Heart left ventricle (tissue), 16 donors: ENCODE data around the gene PMM2. TPM values are rescaled to one million over a fixed set of nuclear protein-coding genes. Genes with fewer than 3 reads are reported as not detected.
A peak's percentile ranks its signal among the peaks of the same experiment; 100 is the strongest.
"Not testable (repeated sequence)": the region's sequence is repeated elsewhere in the genome, so short reads cannot be mapped to it uniquely, and the experiment has no call there.

Experiments
- ATAC-seq, 4 donors: fragments of 200-7000 bp; cut with Tn5 transposase; one replicate each; pipeline ENCODE4 v1.9.1; 2020 to 2022; ENCODE audit warnings: moderate library complexity in 4 of 4, mild to moderate bottlenecking in 3 of 4, moderate number of reproducible peaks in 1 of 4
- DNase-seq, 5 donors: peaks; one replicate each; pipeline ENCODE4 v3.0.0-alpha.2; 2020
- H3K27ac ChIP-seq, 12 donors: fragments of 200-600 bp; sonication (generic) in 4 of 12; one replicate each; pipeline versions ENCODE4 v1.5.0 to v1.8.0; 2016 to 2022; ENCODE audit warnings: mild to moderate bottlenecking in 2 of 12
- H3K27me3 ChIP-seq, 9 donors: fragments of 200-600 bp; sonication (generic) in 2 of 9; one replicate each; pipeline versions ENCODE4 v1.5.1 to v1.8.0; 2016 to 2022; ENCODE audit warnings: mild to moderate bottlenecking in 3 of 9
- H3K36me3 ChIP-seq, 9 donors: fragments of 200-600 bp; sonication (generic) in 2 of 9; one replicate each; pipeline versions ENCODE4 v1.5.0 to v1.8.0; 2018 to 2022; ENCODE audit warnings: mild to moderate bottlenecking in 2 of 9
- H3K4me1 ChIP-seq, 12 donors: fragments of 200-600 bp; sonication (generic) in 4 of 12; one replicate each; pipeline versions ENCODE4 v1.5.0 to v1.8.0; 2016 to 2022; ENCODE audit warnings: mild to moderate bottlenecking in 3 of 12
- H3K4me3 ChIP-seq, 12 donors: fragments of 200-600 bp; sonication (generic) in 4 of 12; one replicate each; pipeline versions ENCODE4 v1.5.0 to v1.8.0; 2017 to 2022; ENCODE audit warnings: mild to moderate bottlenecking in 9 of 12, moderate library complexity in 4 of 12
- H3K9me3 ChIP-seq, 12 donors: fragments of 200-600 bp; sonication (generic) in 4 of 12; one replicate each; pipeline versions ENCODE4 v1.5.0 to v1.8.0; 2016 to 2022; ENCODE audit warnings: mild to moderate bottlenecking in 1 of 12
- POLR2A ChIP-seq, 2 donors: fragments of 450-650 bp; IDR thresholded peaks; one replicate each; pipeline ENCODE4 v1.6.1; 2017; ENCODE audit warnings: antibody characterized with exemption in 2 of 2, mild to moderate bottlenecking in 2 of 2, moderate library complexity in 2 of 2
- WGBS, 4 donors: extraction: QIAGEN DNeasy Blood & Tissue Kit in 2 of 4; methylation state at CpG; one replicate each; pipeline versions ENCODE4 v1.1.5 to v1.1.7; 2013 to 2018; 5-methylcytosine and 5-hydroxymethylcytosine counted together
- intact Hi-C, 10 donors: fragments of 100-400 bp; cut with DNase I; formaldehyde crosslinking; loops; one replicate each; pipeline versions ENCODE4 v1.11.1 to v1.14.2; 2022
- polyA plus RNA-seq, 2 donors: library from polyadenylated mRNA; stranded (reverse); fragments of 200-250 nt; gene quantifications; one replicate each; pipeline ENCODE4 v1.2.3, GENCODE V29; 2013
- total RNA-seq, 9 donors: library from RNA; depleted of rRNA in 2 of 9; stranded (reverse); fragments of >200 nt in 2 of 9; fragmentation: NEBNext Ultra II Directional in 3 of 9; extraction: Animal tissue kit (Norgen Biotek cat#: 25700) in 3 of 9; gene quantifications; one replicate each; pipeline versions ENCODE4 v1.1.0 to v1.2.4, GENCODE V29; 2016 to 2023
- TF ChIP-seq, protein P1 (sequence below), 12 donors: fragments of 200-600 bp; sonication (generic) in 4 of 12; IDR thresholded peaks; one replicate each; pipeline versions ENCODE4 v1.5.0 to v1.8.0; 2018 to 2022; ENCODE audit warnings: antibody characterized with exemption in 12 of 12, mild to moderate bottlenecking in 5 of 12
- donor health status: ischemic (EF 13 %, LVEDD 7.1; RV severe dilation, severe dysfunction).
- donor health status: healthy with polysubstance abuse.
- donor health status: DM: no; HTN: yes; CAD: no.
- donor health status: DM: no; HTN: no; CAD: no.
- donor health status: ischemic (EF 25% LVEDD 6.9; RV normal size, moderate dysfunction).
- donor health status: ischemic (EF 25% LVEDD 5.7; RV mildly dilated, moderate dysfunction).
- donor health status: healthy.
- donor health status: DM: yes; HTN: yes; CAD: no.
- donor health status: ischemic (EF 35%, LVEDD 5.7; RV mildly dilated, moderate dysfunction).
- donor health status: nonischemic (EF 11% LVEDD 7.7; RV severe dilation, severe dysfunction).
- donor health status: DM: yes; HTN: yes; CAD: no.
- donor health status: PGD.
- donor health status: ischemic (EF 29% LVEDD 5.4; RV normal size, mild dysfunction).
- donor health status: nonischemic (EF 23%, LVEDD 6.1; RV moderate dilation, normal function).

PMM2 gene
- total and polyA plus RNA-seq, 11 donors, result 9.8 to 29.4 (median 13.4) TPM

- no peak for ATAC-seq
- Histone ChIP-seq H3K4me1 (peaks cover 0 to 13% (median 0%) of the 10 kb centered on the region in 12 donors), H3K27ac (no peak overlapping the region), H3K9me3 (no peaks in the 10 kb centered on the region), H3K36me3 (peaks cover 0 to 45% (median 28%) of the 10 kb centered on the region in 9 donors), H3K27me3 (no peaks in the 10 kb centered on the region), H3K4me3 (no peak overlapping the region)
- intact Hi-C loops, result no loop called here
- TF ChIP-seq, protein P1, sequence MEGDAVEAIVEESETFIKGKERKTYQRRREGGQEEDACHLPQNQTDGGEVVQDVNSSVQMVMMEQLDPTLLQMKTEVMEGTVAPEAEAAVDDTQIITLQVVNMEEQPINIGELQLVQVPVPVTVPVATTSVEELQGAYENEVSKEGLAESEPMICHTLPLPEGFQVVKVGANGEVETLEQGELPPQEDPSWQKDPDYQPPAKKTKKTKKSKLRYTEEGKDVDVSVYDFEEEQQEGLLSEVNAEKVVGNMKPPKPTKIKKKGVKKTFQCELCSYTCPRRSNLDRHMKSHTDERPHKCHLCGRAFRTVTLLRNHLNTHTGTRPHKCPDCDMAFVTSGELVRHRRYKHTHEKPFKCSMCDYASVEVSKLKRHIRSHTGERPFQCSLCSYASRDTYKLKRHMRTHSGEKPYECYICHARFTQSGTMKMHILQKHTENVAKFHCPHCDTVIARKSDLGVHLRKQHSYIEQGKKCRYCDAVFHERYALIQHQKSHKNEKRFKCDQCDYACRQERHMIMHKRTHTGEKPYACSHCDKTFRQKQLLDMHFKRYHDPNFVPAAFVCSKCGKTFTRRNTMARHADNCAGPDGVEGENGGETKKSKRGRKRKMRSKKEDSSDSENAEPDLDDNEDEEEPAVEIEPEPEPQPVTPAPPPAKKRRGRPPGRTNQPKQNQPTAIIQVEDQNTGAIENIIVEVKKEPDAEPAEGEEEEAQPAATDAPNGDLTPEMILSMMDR (IDR thresholded peaks at IDR 0.05), result no peak
- no peak for TF ChIP-seq POLR2A (IDR thresholded peaks at IDR 0.05)
- DNase-seq, result no peak
- WGBS, 4 donors, result 75 to 91% (median 85%) methylated on average over 16 of the region's 16 CpGs
These were observed 35.1 kb downstream of the PMM2 start for GRCh38 chr16:8832717-8833105.

GRCh38 chr16:8836797-8837196 lies 39.2 kb downstream of the PMM2 start:
- H3K27ac ChIP-seq, intact Hi-C loops, H3K27me3 ChIP-seq, DNase-seq, ATAC-seq, H3K4me3 ChIP-seq, H3K9me3 ChIP-seq: not testable (repeated sequence)
- 89 to 96% (median 92%) methylated on average over 7 of the region's 7 CpGs for WGBS, 4 donors
- H3K36me3 ChIP-seq, result peaks cover 0 to 10% (median 6%) of the 10 kb centered on the region in 9 donors
- peaks cover 0 to 13% (median 0%) of the 10 kb centered on the region in 12 donors for H3K4me1 ChIP-seq

DNA sequence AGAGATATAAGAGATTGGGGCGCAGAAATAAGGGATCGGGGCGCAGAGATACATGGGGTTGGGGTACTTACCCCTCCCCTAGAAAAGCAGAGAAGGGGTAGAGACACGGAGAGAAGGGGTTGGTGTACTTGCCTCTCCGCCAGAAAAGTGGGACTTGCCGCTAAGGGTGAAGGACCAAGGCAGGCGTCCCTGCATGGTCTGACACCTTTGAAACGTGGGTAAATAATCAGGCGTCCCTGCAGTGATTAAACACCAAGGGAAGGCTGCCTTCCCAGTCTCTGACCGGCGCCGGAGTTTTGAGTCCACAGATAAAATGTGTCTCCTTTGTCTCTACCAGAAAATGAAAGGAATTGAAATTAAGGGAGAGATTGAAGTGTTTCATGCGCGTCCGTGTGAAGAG lies 40.0 kb downstream of the PMM2 start:
- H3K36me3 ChIP-seq, H3K9me3 ChIP-seq, H3K27ac ChIP-seq, ATAC-seq, H3K4me3 ChIP-seq, intact Hi-C loops, DNase-seq, H3K27me3 ChIP-seq: not testable (repeated sequence)
- H3K4me1 ChIP-seq, result peaks cover 0 to 13% (median 0%) of the 10 kb centered on the region in 12 donors
- 83 to 92% (median 90%) methylated on average over 15 of the region's 15 CpGs for WGBS, 4 donors

GRCh38 chr16:8842016-8842415 lies 44.4 kb downstream of the PMM2 start:
- WGBS, 4 donors, result 52 to 70% (median 60%) methylated on average over 4 of the region's 4 CpGs
- not testable (repeated sequence) for H3K9me3 ChIP-seq, ATAC-seq, H3K36me3 ChIP-seq, H3K4me1 ChIP-seq, H3K27me3 ChIP-seq, DNase-seq
- Histone ChIP-seq H3K27ac (peak overlapping the region in 9 of 12 donors; percentile 38 to 80 (median 55)), H3K4me3 (peak overlapping the region in 10 of 12 donors; percentile 12 to 45 (median 34))
- intact Hi-C loops, result loop anchor here in 1 of 10 donors (2.0 kb wide), 1 partner anchor 27 kb away; the partner anchor contains the start of gene CARHSP1

DNA sequence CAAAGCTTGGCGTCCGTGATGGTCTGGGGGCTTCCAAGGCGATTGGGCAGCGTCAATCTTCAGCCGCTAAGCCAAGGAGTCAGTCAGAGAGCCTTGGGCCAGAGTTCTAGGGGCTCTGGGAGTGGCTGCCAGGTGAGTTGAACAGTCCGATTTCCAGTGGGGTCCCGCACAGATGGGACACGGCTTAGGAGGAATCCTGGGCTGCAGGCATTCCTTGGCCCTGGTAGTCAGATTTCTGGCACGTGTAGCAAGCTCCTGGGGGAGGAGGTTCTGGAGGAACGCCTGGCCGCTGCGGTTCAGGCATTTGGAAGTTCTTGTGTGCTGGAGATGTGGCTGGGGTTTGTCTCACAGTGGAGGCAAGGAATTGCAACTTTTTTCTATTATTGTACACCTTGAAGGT lies 45.7 kb downstream of the PMM2 start:
- not testable (repeated sequence) for H3K9me3 ChIP-seq, H3K4me1 ChIP-seq, ATAC-seq, DNase-seq, H3K27me3 ChIP-seq
- Histone ChIP-seq H3K27ac (peak overlapping the region in 3 of 12 donors; percentile 54 to 80 (median 54)), H3K36me3 (peaks cover 0 to 16% (median 9%) of the 10 kb centered on the region in 9 donors), H3K4me3 (peak overlapping the region in 11 of 12 donors; percentile 6 to 45 (median 35))
- WGBS, 4 donors, result 58 to 78% (median 68%) methylated on average over 5 to 12 of the region's 12 CpGs
- intact Hi-C loops, result loop anchor here in 1 of 10 donors (2.0 kb wide), 1 partner anchor 26 kb away; the partner anchor contains the start of gene CARHSP1

DNA sequence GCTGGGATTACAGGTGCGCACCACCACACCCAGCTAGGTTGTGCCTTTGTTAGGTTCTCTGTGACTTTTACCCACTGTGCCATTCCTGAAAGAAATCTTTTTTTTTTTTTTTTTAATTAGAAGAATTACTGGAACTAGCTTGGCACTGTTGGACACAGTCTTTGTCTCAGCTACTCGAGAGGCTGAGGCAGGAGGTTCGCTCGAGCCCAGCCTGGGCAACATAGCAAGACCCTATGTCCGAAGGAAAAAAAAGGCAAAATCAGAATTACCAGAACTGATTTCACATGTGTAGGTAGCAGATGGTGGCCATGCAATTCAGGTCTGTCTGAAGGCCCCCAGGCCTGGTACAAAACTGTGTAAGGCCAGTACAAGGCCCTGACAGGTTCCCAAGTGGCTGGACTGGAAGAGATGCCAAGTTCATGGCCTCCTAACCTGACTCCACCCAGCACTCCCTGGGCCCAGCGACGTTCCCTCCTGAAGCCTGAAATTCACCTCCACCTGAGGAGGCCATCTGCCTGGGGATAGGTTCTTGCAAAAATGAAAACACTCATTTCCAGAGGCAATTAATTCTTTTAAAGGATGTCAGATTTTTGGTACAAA lies 48.2 kb downstream of the PMM2 start:
- Histone ChIP-seq H3K9me3 (no peaks in the 10 kb centered on the region), H3K4me1 (peaks cover 0 to 23% (median 14%) of the 10 kb centered on the region in 12 donors), H3K36me3 (peaks cover 0 to 36% (median 28%) of the 10 kb centered on the region in 9 donors), H3K4me3 (no peak overlapping the region), H3K27me3 (no peaks in the 10 kb centered on the region), H3K27ac (no peak overlapping the region)
- intact Hi-C loops, result no loop called here
- DNase-seq (no peak), ATAC-seq (no peak)
- 79 to 93% (median 87%) methylated on average over 7 of the region's 7 CpGs for WGBS, 4 donors
- TF ChIP-seq, protein P1 (IDR thresholded peaks at IDR 0.05), result no peak
- no peak for TF ChIP-seq POLR2A (IDR thresholded peaks at IDR 0.05)
